Pancreas (tissue), 10 donors: ENCODE data around the gene MARK1. TPM values are rescaled to one million over a fixed set of nuclear protein-coding genes. Genes with fewer than 3 reads are reported as not detected.

Experiments used
- ATAC-seq, 4 donors: fragments of 200-7000 bp; cut with Tn5 transposase; one replicate each; pipeline versions ENCODE4 v1.8.0 to v1.9.1; 2020; ENCODE audit warnings: mild to moderate bottlenecking in 4 of 4, moderate library complexity in 4 of 4
- DNase-seq, 6 donors: peaks; one replicate each; pipeline ENCODE4 v3.0.0-alpha.2; 2020
- FAIRE-seq: peaks from 2 replicates; lab custom pipeline; 2012; peaks lifted over from hg19 to GRCh38; lab: Jason Lieb, UNC
- H3K27ac ChIP-seq, 4 donors: fragments of 200-600 bp; sonication (generic); 1 replicate in 3 of 4; 2 replicates in 1 of 4; pipeline versions ENCODE4 v1.5.0 to v1.8.0; 2020
- H3K27me3 ChIP-seq, 4 donors: fragments of 200-600 bp; one replicate each; pipeline ENCODE4 v1.8.0; 2021
- H3K36me3 ChIP-seq, 3 donors: fragments of 200-600 bp; sonication (generic) in 1 of 3; one replicate each; pipeline versions ENCODE4 v1.5.0 to v1.8.0; 2020 to 2021
- H3K4me1 ChIP-seq, 3 donors: fragments of 200-600 bp; one replicate each; pipeline ENCODE4 v1.8.0; 2021
- H3K4me3 ChIP-seq, 4 donors: fragments of 200-600 bp; sonication (generic) in 2 of 4; one replicate each; pipeline versions ENCODE4 v1.5.0 to v1.8.0; 2020 to 2021
- H3K9me3 ChIP-seq, 4 donors: fragments of 200-600 bp; one replicate each; pipeline ENCODE4 v1.8.0; 2021
- WGBS, 2 donors: extraction: QIAGEN DNeasy Blood & Tissue Kit; methylation state at CpG; one replicate each; pipeline ENCODE4 v1.1.7; 2013; 5-methylcytosine and 5-hydroxymethylcytosine counted together
- intact Hi-C, 3 donors: fragments of 100-400 bp; cut with DNase I; formaldehyde crosslinking; loops; one replicate each; pipeline versions ENCODE4 v1.11.1 to v1.14.2; 2022
- polyA plus RNA-seq, 2 donors: library from polyadenylated mRNA; stranded (reverse); fragments of 200-250 nt; gene quantifications; one replicate each; pipeline ENCODE4 v1.2.3, GENCODE V29; 2013
- total RNA-seq, 6 donors: library from RNA; stranded (reverse); fragmentation: NEBNext Ultra II Directional in 4 of 6; extraction: Animal tissue kit (Norgen Biotek cat#: 25700) in 4 of 6; gene quantifications; one replicate each; pipeline versions ENCODE4 v1.2.1 to v1.2.4, GENCODE V29; 2021 to 2023
- TF ChIP-seq, protein P1 (sequence below), 4 donors: fragments of 200-600 bp; sonication (generic) in 3 of 4; IDR thresholded peaks; one replicate each; pipeline versions ENCODE4 v1.5.0 to v1.8.0; 2021; ENCODE audit warnings: antibody characterized with exemption in 4 of 4
- donor health status: healthy with polysubstance abuse.
- donor health status: DM: no; HTN: no; CAD: no; lungs with moderate emphysema.
- donor health status: DM: no; HTN: no; CAD: no.
- donor health status: control.
- donor health status: control.
- donor health status: Bipolar disorder and iron deficiency.
- donor health status: DM: yes; HTN: yes; CAD: no.
- donor health status: DM: no; HTN: no; CAD: no.
- donor health status: DM: no; HTN: no; CAD: no.
- donor health status: DM: yes; HTN: yes; CAD: no.

Gene MARK1
- total and polyA plus RNA-seq, 8 donors, result 0.84 to 3.5 (median 1.4) TPM

DNA sequence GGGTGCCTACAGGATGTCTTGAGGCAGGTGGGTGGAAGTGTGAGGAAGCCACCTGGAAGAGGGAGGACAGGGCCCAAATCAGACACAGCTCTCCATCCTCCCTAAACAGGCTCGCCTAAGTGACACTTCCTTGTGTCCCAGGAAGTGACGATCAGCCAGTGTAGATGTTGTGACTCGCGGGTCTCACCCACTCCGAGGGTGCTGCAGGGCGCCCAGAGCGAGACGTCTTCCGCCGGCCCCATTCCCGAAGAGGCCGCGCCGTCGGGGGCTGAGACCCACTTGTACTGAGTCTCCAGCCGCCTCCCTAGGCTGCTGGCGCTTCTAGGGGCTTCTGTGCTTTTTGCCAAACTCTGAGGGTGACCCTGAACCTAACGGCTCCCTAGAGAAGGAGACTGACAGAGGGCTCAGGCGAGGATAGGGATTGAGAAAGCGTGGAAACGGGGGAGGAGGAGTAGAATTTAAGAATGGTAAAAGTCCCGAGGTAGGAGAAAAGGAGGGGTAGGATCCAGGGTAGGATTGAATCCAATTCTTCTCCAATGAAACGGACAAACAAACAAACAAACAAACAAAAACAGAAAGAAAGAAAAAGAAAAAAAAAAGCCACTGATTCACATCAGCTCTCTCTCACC is 543 bp upstream of the MARK1 start:
- H3K4me1 ChIP-seq, result no peaks in the 10 kb centered on the region
- WGBS, 2 donors, result 7 to 13% methylated on average over 23 of the region's 23 CpGs
- TF ChIP-seq, protein P1, sequence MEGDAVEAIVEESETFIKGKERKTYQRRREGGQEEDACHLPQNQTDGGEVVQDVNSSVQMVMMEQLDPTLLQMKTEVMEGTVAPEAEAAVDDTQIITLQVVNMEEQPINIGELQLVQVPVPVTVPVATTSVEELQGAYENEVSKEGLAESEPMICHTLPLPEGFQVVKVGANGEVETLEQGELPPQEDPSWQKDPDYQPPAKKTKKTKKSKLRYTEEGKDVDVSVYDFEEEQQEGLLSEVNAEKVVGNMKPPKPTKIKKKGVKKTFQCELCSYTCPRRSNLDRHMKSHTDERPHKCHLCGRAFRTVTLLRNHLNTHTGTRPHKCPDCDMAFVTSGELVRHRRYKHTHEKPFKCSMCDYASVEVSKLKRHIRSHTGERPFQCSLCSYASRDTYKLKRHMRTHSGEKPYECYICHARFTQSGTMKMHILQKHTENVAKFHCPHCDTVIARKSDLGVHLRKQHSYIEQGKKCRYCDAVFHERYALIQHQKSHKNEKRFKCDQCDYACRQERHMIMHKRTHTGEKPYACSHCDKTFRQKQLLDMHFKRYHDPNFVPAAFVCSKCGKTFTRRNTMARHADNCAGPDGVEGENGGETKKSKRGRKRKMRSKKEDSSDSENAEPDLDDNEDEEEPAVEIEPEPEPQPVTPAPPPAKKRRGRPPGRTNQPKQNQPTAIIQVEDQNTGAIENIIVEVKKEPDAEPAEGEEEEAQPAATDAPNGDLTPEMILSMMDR (IDR thresholded peaks at IDR 0.05), result no peak
- peak overlapping the region in 3 of 4 donors; percentile 39 to 79 (median 58) for H3K4me3 ChIP-seq
- intact Hi-C loops, result no loop called here
- H3K9me3 ChIP-seq, result no peaks in the 10 kb centered on the region
- FAIRE-seq, result no peak
- no peaks in the 10 kb centered on the region for H3K36me3 ChIP-seq
- peaks cover 0 to 3% (median 0%) of the 10 kb centered on the region in 4 donors for H3K27me3 ChIP-seq
- DNase-seq, result peak in 5 of 6 donors; percentile 4 to 61 (median 15)
- peak in 3 of 4 donors; percentile 60 to 64 (median 62) for ATAC-seq
- peak overlapping the region in 3 of 4 donors; percentile 37 to 55 (median 53) for H3K27ac ChIP-seq

DNA sequence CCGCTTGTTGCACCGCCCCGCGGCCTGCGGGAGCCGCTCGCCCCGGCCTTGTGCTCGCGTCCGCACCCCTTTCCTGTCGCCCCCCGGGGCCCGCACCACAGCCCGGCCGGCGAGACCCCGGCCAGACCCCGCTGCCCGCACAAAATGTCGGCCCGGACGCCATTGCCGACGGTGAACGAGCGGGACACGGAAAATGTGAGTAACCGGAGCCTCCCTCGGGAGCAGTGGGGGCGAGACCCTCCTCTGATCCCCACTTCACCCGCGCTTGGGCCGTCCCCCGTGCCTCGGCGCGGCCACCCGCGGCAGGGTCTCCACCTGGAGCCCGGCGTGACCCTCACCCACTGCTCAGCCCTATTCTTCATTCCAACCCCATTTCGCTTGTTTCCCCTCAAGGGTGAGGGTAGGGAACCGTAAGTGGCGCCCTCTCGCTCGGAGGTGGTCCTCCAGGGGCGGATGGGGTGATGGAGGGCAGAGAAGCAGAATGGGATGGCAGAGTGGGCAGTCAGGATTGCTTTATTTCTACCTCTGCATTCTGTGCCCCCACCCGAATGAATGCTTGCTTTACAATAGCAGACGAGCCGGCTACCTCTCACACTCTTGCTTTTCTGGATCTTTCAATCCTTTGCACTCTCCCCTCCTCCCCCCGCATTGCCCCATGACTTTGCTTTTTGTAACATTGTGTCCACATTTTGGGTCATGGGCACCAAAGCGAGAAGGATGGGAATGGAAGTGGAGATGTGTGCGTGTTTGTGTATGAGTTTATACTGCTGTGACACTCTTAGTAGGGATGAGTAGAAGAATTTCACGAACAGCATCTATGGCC is 954 bp downstream of the MARK1 start:
- DNase-seq, result peak in 1 of 6 donors; percentile 13
- Histone ChIP-seq H3K27ac (peak overlapping the region; percentile 34 to 75 (median 54)), H3K9me3 (no peaks in the 10 kb centered on the region), H3K27me3 (peaks cover 0 to 3% (median 0%) of the 10 kb centered on the region in 4 donors), H3K4me3 (peak overlapping the region; percentile 39 to 79 (median 56)), H3K4me1 (no peaks in the 10 kb centered on the region), H3K36me3 (no peaks in the 10 kb centered on the region)
- peak; percentile 13 to 42 (median 19) for ATAC-seq
- WGBS, 2 donors, result 4% methylated on average over 53 to 55 of the region's 55 CpGs
- intact Hi-C loops, result no loop called here
- no peak for FAIRE-seq
- TF ChIP-seq, protein P1 (IDR thresholded peaks at IDR 0.05), result no peak

DNA sequence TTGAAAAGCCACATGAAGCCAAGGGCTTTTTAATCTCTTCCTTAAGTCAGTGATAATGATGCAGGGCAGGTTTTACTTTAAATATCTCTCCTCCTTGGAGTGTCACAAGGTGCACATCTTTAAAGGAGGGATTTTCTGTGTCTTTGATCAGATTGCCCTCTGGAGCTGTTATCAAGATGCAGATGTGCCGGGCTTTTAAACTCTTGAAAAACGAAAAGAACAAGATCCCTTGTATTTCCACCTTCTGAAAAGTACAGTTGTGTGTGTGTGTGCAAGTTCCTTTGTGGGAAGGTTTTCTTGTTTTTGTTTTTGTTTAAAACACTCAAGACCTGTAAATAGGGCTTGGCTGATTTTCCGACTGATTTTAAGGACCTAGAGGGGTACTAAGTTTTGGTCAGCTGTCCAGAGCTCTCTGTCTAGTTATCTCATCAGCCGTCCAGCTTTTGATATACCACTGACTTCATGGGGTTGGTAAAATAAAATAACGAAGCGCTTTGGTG is 1.6 kb downstream of the MARK1 start:
- peaks cover 0 to 3% (median 0%) of the 10 kb centered on the region in 4 donors for H3K27me3 ChIP-seq
- no peaks in the 10 kb centered on the region for H3K4me1 ChIP-seq
- H3K36me3 ChIP-seq, result no peaks in the 10 kb centered on the region
- no peaks in the 10 kb centered on the region for H3K9me3 ChIP-seq
- H3K4me3 ChIP-seq, result peak overlapping the region in 1 of 4 donors; percentile 79
- H3K27ac ChIP-seq, result no peak overlapping the region
- ATAC-seq, result no peak
- intact Hi-C loops, result no loop called here
- WGBS, 2 donors, result 52 to 54% methylated on average over 6 of the region's 6 CpGs
- FAIRE-seq, result no peak
- DNase-seq, result no peak
- TF ChIP-seq, protein P1 (IDR thresholded peaks at IDR 0.05), result no peak

DNA sequence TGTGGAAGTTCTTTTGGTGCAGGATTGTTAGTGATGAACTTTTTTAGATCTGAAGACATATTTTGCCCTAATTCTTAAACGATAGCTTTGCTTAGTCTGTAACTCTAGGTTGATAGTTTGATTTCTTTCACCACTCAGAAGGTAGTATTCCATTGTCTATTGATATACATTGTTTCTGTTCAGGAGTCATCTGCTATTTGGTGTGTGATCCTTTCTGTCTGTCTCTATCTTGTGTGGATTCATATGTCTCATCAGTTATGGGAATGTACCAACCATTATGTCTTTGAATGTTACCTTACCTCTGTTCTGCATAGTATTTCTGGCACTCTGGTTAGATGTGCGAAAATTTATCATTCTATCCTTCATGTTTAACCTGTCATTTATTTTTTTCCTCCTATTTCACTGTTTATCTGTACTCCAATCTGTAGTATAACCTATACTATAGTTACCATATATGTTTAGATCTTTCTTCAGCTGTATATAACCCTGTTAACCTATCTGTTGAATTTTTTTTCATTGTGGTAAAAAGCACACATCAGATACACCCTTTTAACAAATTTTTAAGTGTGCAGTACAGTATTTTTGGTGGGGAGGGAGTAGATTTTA is 5.7 kb downstream of the MARK1 start:
- DNase-seq (no peak), FAIRE-seq (no peak), ATAC-seq (no peak)
- intact Hi-C loops, result no loop called here
- H3K4me3 ChIP-seq, result no peak overlapping the region
- TF ChIP-seq, protein P1 (IDR thresholded peaks at IDR 0.05), result no peak
- no peaks in the 10 kb centered on the region for H3K4me1 ChIP-seq
- peaks cover 0 to 3% (median 0%) of the 10 kb centered on the region in 4 donors for H3K27me3 ChIP-seq
- 78 to 79% methylated on average over 2 of the region's 2 CpGs for WGBS, 2 donors
- no peaks in the 10 kb centered on the region for H3K9me3 ChIP-seq
- no peak overlapping the region for H3K27ac ChIP-seq
- H3K36me3 ChIP-seq, result no peaks in the 10 kb centered on the region
